Caco-2 (cell line): ENCODE data around the gene GPR34. TPM values are rescaled to one million over a fixed set of nuclear protein-coding genes. Genes with fewer than 3 reads are reported as not detected.
"Not testable (repeated sequence)": the region's sequence is repeated elsewhere in the genome, so short reads cannot be mapped to it uniquely, and the experiment has no call there.

ENCODE experiments used
- BruUV-seq: library from RNA; stranded (reverse); fragments of 400-500 nt; replicated peaks from 2 replicates; lab custom pipeline; 2021; lab: Mats Ljungman, UMichigan
- CTCF ChIA-PET: fragments of 300-600 bp; sonication (Branson Sonifier 250); formaldehyde crosslinking; loops from one replicate; lab custom pipeline; 2022; ENCODE audit warnings: antibody characterized with exemption; lab: Charles Lee
- POLR2A ChIA-PET: fragments of 300-600 bp; sonication (Branson Sonifier 250); formaldehyde crosslinking; loops from one replicate; lab custom pipeline; 2022; ENCODE audit warnings: antibody characterized with exemption; lab: Charles Lee
- DNase-seq, 2 experiments: peaks; one replicate each; pipeline versions ENCODE4 v3.0.0 to v3.0.0-alpha.2; 2020 to 2022
- H3K27me3 ChIP-seq: replicated peaks from 2 replicates; pipeline ENCODE4 v1.6.0; 2011; ENCODE audit warnings: low read length; ENCODE audit not compliant: control insufficient read depth, insufficient read depth
- H3K36me3 ChIP-seq: 2 replicates; pipeline ENCODE4 v1.5.1; 2011; ENCODE audit warnings: low read length; ENCODE audit not compliant: control insufficient read depth, insufficient read depth
- H3K4me1 ChIP-seq: fragments of 250-450 bp; sonication (Bioruptor Pico); 2 replicates; pipeline ENCODE4 v1.5.1; 2020; ENCODE audit warnings: mild to moderate bottlenecking
- H3K4me3 ChIP-seq: 2 replicates; pipeline ENCODE4 v1.5.1; 2011; ENCODE audit warnings: low read depth, mild to moderate bottlenecking, control low read depth, low read length
- H3K9me3 ChIP-seq: fragments of 250-450 bp; sonication (Bioruptor Pico); 2 replicates; pipeline ENCODE4 v1.5.1; 2020; ENCODE audit warnings: mild to moderate bottlenecking, moderate library complexity
- H3K27ac Mint-ChIP-seq: one replicate; pipeline ENCODE4 v1.8.0; 2022; ENCODE audit warnings: mixed read lengths; ENCODE audit not compliant: unreplicated experiment
- H3K27me3 Mint-ChIP-seq: one replicate; pipeline ENCODE4 v1.8.0; 2022; ENCODE audit warnings: mixed read lengths; ENCODE audit not compliant: insufficient read depth, unreplicated experiment
- H3K36me3 Mint-ChIP-seq: one replicate; pipeline ENCODE4 v1.8.0; 2022; ENCODE audit warnings: mild to moderate bottlenecking, mixed read lengths; ENCODE audit not compliant: insufficient read depth, unreplicated experiment
- H3K4me1 Mint-ChIP-seq: one replicate; pipeline ENCODE4 v1.8.0; 2022; ENCODE audit warnings: low read depth, mixed read lengths; ENCODE audit not compliant: unreplicated experiment
- H3K4me3 Mint-ChIP-seq: one replicate; pipeline ENCODE4 v1.8.0; 2022; ENCODE audit warnings: mild to moderate bottlenecking, moderate library complexity, mixed read lengths; ENCODE audit not compliant: unreplicated experiment
- H3K9me3 Mint-ChIP-seq: one replicate; pipeline ENCODE4 v1.8.0; 2022; ENCODE audit warnings: mixed read lengths; ENCODE audit not compliant: unreplicated experiment
- intact Hi-C: fragments of 100-400 bp; cut with micrococcal nuclease; formaldehyde crosslinking; loops from one replicate; pipeline ENCODE4 v1.10.0; 2022; ENCODE audit not compliant: unreplicated experiment
- total RNA-seq: library from RNA; stranded (reverse); gene quantifications from 2 replicates; pipeline ENCODE4 v1.2.3, GENCODE V29; 2022
- TF ChIP-seq, protein P1 (sequence below), 2 experiments: fragments of 200-600 bp in 1 of 2; IDR thresholded peaks; 1 replicate in 1 of 2; 2 replicates in 1 of 2; pipeline versions ENCODE4 v1.5.1 to v1.8.0; 2011 to 2022; ENCODE audit warnings: antibody characterized with exemption in 1 of 2, control low read depth in 1 of 2, inconsistent platforms in 1 of 2, low read depth in 1 of 2, low read length in 1 of 2, mild to moderate bottlenecking in 1 of 2, moderate library complexity in 1 of 2; ENCODE audit not compliant: insufficient read depth in 1 of 2, severe bottlenecking in 1 of 2, unreplicated experiment in 1 of 2

GPR34 gene
- total RNA-seq, 1 experiment from 2014 or later, result not detected

DNA sequence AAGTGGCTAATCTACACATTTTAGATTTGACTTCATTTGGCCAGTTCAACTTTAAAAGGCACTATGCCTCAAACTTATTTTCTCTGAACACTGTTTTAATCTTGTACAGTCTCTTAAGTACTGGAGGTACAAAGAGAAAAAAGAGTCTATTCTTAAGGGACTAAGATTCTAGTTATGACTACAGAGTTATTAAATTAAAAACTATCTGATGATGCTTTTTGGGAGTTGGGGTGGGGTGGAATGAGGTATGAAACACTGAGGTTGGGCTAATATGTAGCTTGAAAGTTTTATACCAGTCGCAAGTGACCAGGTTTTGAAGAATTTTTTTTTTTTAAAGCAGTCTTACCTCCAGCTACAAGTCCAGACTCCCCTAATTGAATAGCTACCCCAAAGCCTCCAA lies 17.7 kb upstream of the GPR34 start:
- Histone ChIP-seq H3K36me3 (no peaks in the 10 kb centered on the region), H3K9me3 (no peaks in the 10 kb centered on the region), H3K27me3 (no peaks in the 10 kb centered on the region), H3K4me3 (no peak overlapping the region), H3K4me1 (no peaks in the 10 kb centered on the region)
- Mint-ChIP-seq H3K4me3 (no peak overlapping the region), H3K27ac (no peak overlapping the region), H3K9me3 (no peaks in the 10 kb centered on the region), H3K4me1 (no peaks in the 10 kb centered on the region), H3K27me3 (no peaks in the 10 kb centered on the region), H3K36me3 (peaks cover 22% of the 10 kb centered on the region)
- no TSS peak for BruUV-seq
- TF ChIP-seq, protein P1, sequence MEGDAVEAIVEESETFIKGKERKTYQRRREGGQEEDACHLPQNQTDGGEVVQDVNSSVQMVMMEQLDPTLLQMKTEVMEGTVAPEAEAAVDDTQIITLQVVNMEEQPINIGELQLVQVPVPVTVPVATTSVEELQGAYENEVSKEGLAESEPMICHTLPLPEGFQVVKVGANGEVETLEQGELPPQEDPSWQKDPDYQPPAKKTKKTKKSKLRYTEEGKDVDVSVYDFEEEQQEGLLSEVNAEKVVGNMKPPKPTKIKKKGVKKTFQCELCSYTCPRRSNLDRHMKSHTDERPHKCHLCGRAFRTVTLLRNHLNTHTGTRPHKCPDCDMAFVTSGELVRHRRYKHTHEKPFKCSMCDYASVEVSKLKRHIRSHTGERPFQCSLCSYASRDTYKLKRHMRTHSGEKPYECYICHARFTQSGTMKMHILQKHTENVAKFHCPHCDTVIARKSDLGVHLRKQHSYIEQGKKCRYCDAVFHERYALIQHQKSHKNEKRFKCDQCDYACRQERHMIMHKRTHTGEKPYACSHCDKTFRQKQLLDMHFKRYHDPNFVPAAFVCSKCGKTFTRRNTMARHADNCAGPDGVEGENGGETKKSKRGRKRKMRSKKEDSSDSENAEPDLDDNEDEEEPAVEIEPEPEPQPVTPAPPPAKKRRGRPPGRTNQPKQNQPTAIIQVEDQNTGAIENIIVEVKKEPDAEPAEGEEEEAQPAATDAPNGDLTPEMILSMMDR (IDR thresholded peaks at IDR 0.05; ENCODE audit: insufficient read depth in 1 of 2, low read depth in 1 of 2, low read length in 1 of 2, severe bottlenecking in 1 of 2, unreplicated experiment in 1 of 2), result no peak
- no peak for DNase-seq
- CTCF ChIA-PET, result no interaction called here
- POLR2A ChIA-PET, result no interaction called here
- intact Hi-C loops, result no loop called here

DNA sequence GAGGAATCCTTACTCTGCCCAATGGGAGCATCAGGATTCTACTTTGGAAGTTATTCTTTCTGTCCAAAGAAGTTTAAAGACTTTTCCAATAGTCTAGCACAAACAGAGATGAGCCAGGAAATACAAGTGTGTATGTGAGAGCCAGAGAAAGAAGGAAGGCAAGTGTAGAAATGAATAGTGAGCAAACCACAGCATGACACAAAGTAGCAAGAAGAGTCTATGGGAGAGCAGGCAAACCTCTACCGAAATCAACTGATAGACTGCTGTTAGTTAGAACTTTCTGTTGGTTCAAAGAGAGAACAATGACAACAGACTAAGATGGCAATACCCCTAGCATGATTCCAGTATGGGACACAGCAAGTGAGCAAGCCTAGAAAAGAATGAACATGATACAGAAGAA lies 16.1 kb upstream of the GPR34 start:
- no peak overlapping the region for H3K27ac Mint-ChIP-seq
- no peaks in the 10 kb centered on the region for H3K36me3 ChIP-seq
- no peaks in the 10 kb centered on the region for H3K4me1 ChIP-seq
- no peak overlapping the region for H3K4me3 Mint-ChIP-seq
- no peak overlapping the region for H3K4me3 ChIP-seq
- ChIA-PET CTCF (no interaction called here), POLR2A (no interaction called here)
- no TSS peak for BruUV-seq
- H3K27me3 Mint-ChIP-seq, result no peaks in the 10 kb centered on the region
- H3K4me1 Mint-ChIP-seq, result no peaks in the 10 kb centered on the region
- no peaks in the 10 kb centered on the region for H3K9me3 ChIP-seq
- peaks cover 36% of the 10 kb centered on the region for H3K36me3 Mint-ChIP-seq
- no peak for DNase-seq
- no peaks in the 10 kb centered on the region for H3K27me3 ChIP-seq
- intact Hi-C loops, result no loop called here
- H3K9me3 Mint-ChIP-seq, result no peaks in the 10 kb centered on the region
- TF ChIP-seq, protein P1 (IDR thresholded peaks at IDR 0.05; ENCODE audit: insufficient read depth in 1 of 2, low read depth in 1 of 2, low read length in 1 of 2, severe bottlenecking in 1 of 2, unreplicated experiment in 1 of 2), result no peak

DNA sequence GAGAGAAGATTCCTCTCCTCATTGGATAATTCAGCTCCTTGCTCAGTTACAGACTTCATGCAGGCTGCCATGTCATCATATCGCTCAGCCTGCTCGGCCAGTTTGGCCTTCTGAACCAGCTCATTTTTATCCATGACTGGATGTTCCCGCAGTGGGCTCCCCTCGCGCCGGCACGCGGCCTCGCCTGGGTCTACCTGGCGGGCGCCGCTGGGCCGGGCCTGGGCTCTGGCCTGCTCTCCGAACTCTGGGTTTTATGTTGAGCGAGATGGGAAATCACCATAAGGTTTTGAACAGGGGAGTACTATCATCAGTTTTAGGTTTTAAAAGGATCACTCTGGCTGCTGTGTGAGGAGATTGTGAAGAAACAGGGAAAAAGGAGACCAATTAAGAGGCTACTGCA lies 12.4 kb upstream of the GPR34 start:
- intact Hi-C loops, BruUV-seq, H3K27me3 Mint-ChIP-seq, POLR2A ChIA-PET, H3K4me3 Mint-ChIP-seq, H3K27me3 ChIP-seq, H3K9me3 Mint-ChIP-seq, H3K36me3 ChIP-seq, H3K4me1 Mint-ChIP-seq, DNase-seq, H3K9me3 ChIP-seq, H3K4me1 ChIP-seq, H3K4me3 ChIP-seq, H3K27ac Mint-ChIP-seq, CTCF ChIA-PET: not testable (repeated sequence)
- peaks cover 30% of the 10 kb centered on the region for H3K36me3 Mint-ChIP-seq
